GM23338 (cell line): Measurements from ENCODE around the gene PTH1R. TPM values are rescaled to one million over a fixed set of nuclear protein-coding genes. Genes with fewer than 3 reads are reported as not detected.

Experiments used
- ATAC-seq: fragments of 200-7000 bp; cut with Tn5 transposase; 3 replicates; pipeline ENCODE4 v1.9.1; 2020
- DNase-seq: peaks from one replicate; pipeline ENCODE4 v3.0.0-alpha.2; 2015; ENCODE audit warnings: low spot score
- H2AFZ ChIP-seq: fragments of 200-600 bp; sonication (generic); 2 replicates; pipeline ENCODE4 v1.8.0; 2016; ENCODE audit warnings: antibody characterized with exemption, mild to moderate bottlenecking, moderate library complexity
- H3F3A ChIP-seq: fragments of 200-600 bp; sonication (generic); replicated peaks from 2 replicates; pipeline ENCODE4 v1.8.0; 2017; ENCODE audit warnings: antibody characterized with exemption, mixed run types, low read depth
- H3K27ac ChIP-seq: fragments of 200-600 bp; sonication (generic); 2 replicates; pipeline ENCODE4 v1.6.1; 2016; ENCODE audit warnings: low read depth
- H3K27me3 ChIP-seq: fragments of 200-600 bp; sonication (generic); 2 replicates; pipeline ENCODE4 v1.8.0; 2016; ENCODE audit warnings: mild to moderate bottlenecking, mixed run types, moderate library complexity; ENCODE audit not compliant: insufficient read depth
- H3K36me3 ChIP-seq: fragments of 200-600 bp; sonication (generic); 2 replicates; pipeline ENCODE4 v1.8.0; 2016; ENCODE audit warnings: mild to moderate bottlenecking; ENCODE audit not compliant: insufficient read depth
- H3K4me1 ChIP-seq: fragments of 200-600 bp; sonication (generic); 2 replicates; pipeline ENCODE4 v1.8.0; 2016; ENCODE audit warnings: mild to moderate bottlenecking, moderate library complexity; ENCODE audit not compliant: insufficient read depth
- H3K4me2 ChIP-seq: fragments of 200-600 bp; sonication (generic); 2 replicates; pipeline ENCODE4 v1.7.1; 2017; ENCODE audit warnings: mixed run types
- H3K4me3 ChIP-seq: fragments of 200-600 bp; sonication (generic); 2 replicates; pipeline ENCODE4 v1.6.1; 2016; ENCODE audit warnings: mixed run types
- H3K79me2 ChIP-seq: fragments of 200-600 bp; sonication (generic); replicated peaks from 2 replicates; pipeline ENCODE4 v1.8.0; 2017; ENCODE audit warnings: mild to moderate bottlenecking; ENCODE audit not compliant: insufficient read depth
- H3K9me2 ChIP-seq: fragments of 200-600 bp; sonication (generic); 2 replicates; pipeline ENCODE4 v1.8.0; 2017; ENCODE audit not compliant: insufficient read depth
- H4K20me1 ChIP-seq: fragments of 200-600 bp; sonication (generic); replicated peaks from 2 replicates; pipeline ENCODE4 v1.8.0; 2017; ENCODE audit warnings: mild to moderate bottlenecking; ENCODE audit not compliant: insufficient read depth
- H3K27ac Mint-ChIP-seq: 2 replicates; pipeline ENCODE4 v1.8.0; 2020; ENCODE audit warnings: inconsistent platforms, mild to moderate bottlenecking, moderate library complexity, mixed read lengths
- H3K27me3 Mint-ChIP-seq: 3 replicates; pipeline ENCODE4 v1.8.0; 2022; ENCODE audit warnings: low read depth, mild to moderate bottlenecking, moderate library complexity, mixed read lengths, inconsistent platforms; ENCODE audit not compliant: insufficient read depth, poor library complexity
- H3K36me3 Mint-ChIP-seq: 3 replicates; pipeline ENCODE4 v1.8.0; 2021; ENCODE audit warnings: low read depth, mild to moderate bottlenecking, inconsistent platforms, moderate library complexity, mixed read lengths
- H3K4me1 Mint-ChIP-seq: 3 replicates; pipeline ENCODE4 v1.8.0; 2020; ENCODE audit warnings: mild to moderate bottlenecking, inconsistent platforms, mixed read lengths
- H3K4me3 Mint-ChIP-seq: 3 replicates; pipeline ENCODE4 v1.8.0; 2021; ENCODE audit warnings: moderate library complexity, mild to moderate bottlenecking, inconsistent platforms, mixed read lengths
- H3K9me3 Mint-ChIP-seq: 3 replicates; pipeline ENCODE4 v1.8.0; 2020; ENCODE audit warnings: moderate library complexity, mild to moderate bottlenecking, inconsistent platforms, mixed read lengths
- CREB1 ChIP-seq: fragments of 250-450 bp; sonication (Bioruptor Pico); IDR thresholded peaks from 2 replicates; pipeline ENCODE4 v1.5.0; 2020; ENCODE audit warnings: low read depth, mild to moderate bottlenecking, moderate library complexity
- CTCF ChIP-seq, 2 experiments: fragments of 200-600 bp in 1 of 2; sonication (generic) in 1 of 2; conservative IDR thresholded peaks; 2 replicates each; pipeline versions ENCODE4 v1.5.1 to v1.6.1; 2016 to 2017; ENCODE audit warnings: antibody characterized with exemption in 2 of 2, low read depth in 2 of 2, mild to moderate bottlenecking in 2 of 2, moderate library complexity in 1 of 2
- ETS1 ChIP-seq: IDR thresholded peaks from 2 replicates; pipeline ENCODE4 v1.6.1; 2016; ENCODE audit warnings: antibody characterized with exemption
- EZH2 ChIP-seq: fragments of 200-600 bp; sonication (generic); IDR thresholded peaks from one replicate; pipeline ENCODE4 v1.8.0; 2017; ENCODE audit warnings: antibody characterized with exemption, mild to moderate bottlenecking, low read depth; ENCODE audit not compliant: unreplicated experiment
- EZH2phosphoT487 ChIP-seq: fragments of 200-600 bp; sonication (generic); IDR thresholded peaks from one replicate; pipeline ENCODE4 v1.8.1; 2018; ENCODE audit warnings: antibody characterized with exemption; ENCODE audit not compliant: unreplicated experiment
- JUNB ChIP-seq: IDR thresholded peaks from one replicate; pipeline ENCODE4 v1.6.1; 2016; ENCODE audit warnings: antibody characterized with exemption; ENCODE audit not compliant: unreplicated experiment
- NANOG ChIP-seq: IDR thresholded peaks from 2 replicates; pipeline ENCODE4 v1.6.1; 2016; ENCODE audit warnings: antibody characterized with exemption, borderline replicate concordance
- POLR2AphosphoS5 ChIP-seq: IDR thresholded peaks from 2 replicates; pipeline ENCODE4 v1.6.1; 2016; ENCODE audit warnings: antibody characterized with exemption, low read depth
- REST ChIP-seq: IDR thresholded peaks from one replicate; pipeline ENCODE4 v1.6.1; 2018; ENCODE audit warnings: antibody characterized with exemption; ENCODE audit not compliant: unreplicated experiment
- STAT1 ChIP-seq: IDR thresholded peaks from one replicate; pipeline ENCODE4 v1.6.1; 2016; ENCODE audit warnings: antibody characterized with exemption; ENCODE audit not compliant: unreplicated experiment
- ZNF114 ChIP-seq: fragments of 250-450 bp; sonication (Bioruptor Pico); IDR thresholded peaks from 2 replicates; pipeline ENCODE4 v1.5.0; 2020; ENCODE audit warnings: mild to moderate bottlenecking, moderate library complexity
- ZNF331 ChIP-seq: fragments of 250-450 bp; sonication (Bioruptor Pico); IDR thresholded peaks from 2 replicates; pipeline ENCODE4 v1.5.0; 2020; ENCODE audit warnings: low read depth, mild to moderate bottlenecking, moderate library complexity
- ZNF462 ChIP-seq: fragments of 250-450 bp; sonication (Bioruptor Pico); IDR thresholded peaks from 2 replicates; pipeline ENCODE4 v1.5.0; 2020; ENCODE audit warnings: mild to moderate bottlenecking, moderate library complexity
- polyA plus RNA-seq: library from polyadenylated mRNA; unstranded; fragments of >200 nt; fragmentation: Nextera tagmentation; extraction: Ambion mirVana; gene quantifications from 2 replicates; pipeline ENCODE4 v1.2.1, GENCODE V29; 2016
- total RNA-seq: library from RNA; depleted of rRNA; stranded (reverse); fragments of >200 nt; shearing (Covaris generic); gene quantifications from 2 replicates; pipeline ENCODE4 v1.2.3, GENCODE V29; 2014

Gene PTH1R
- total and polyA plus RNA-seq, 2 experiments from 2014 or later: 1.3 to 1.9 TPM

GRCh38 chr3:46890132-46890531 lies 12.6 kb downstream of the PTH1R start:
- Histone ChIP-seq H3K27ac (no peak overlapping the region), H4K20me1 (no peaks in the 10 kb centered on the region), H2AFZ (no peak overlapping the region), H3K36me3 (no peaks in the 10 kb centered on the region), H3K4me3 (no peak overlapping the region), H3K4me1 (peaks cover 28% of the 10 kb centered on the region), H3K9me2 (no peaks in the 10 kb centered on the region), H3F3A (no peaks in the 10 kb centered on the region), H3K27me3 (peaks cover 75% of the 10 kb centered on the region), H3K79me2 (no peaks in the 10 kb centered on the region), H3K4me2 (no peak overlapping the region)
- Mint-ChIP-seq H3K36me3 (no peaks in the 10 kb centered on the region), H3K27me3 (peaks cover 83% of the 10 kb centered on the region), H3K4me3 (no peak overlapping the region), H3K27ac (no peak overlapping the region), H3K4me1 (peaks cover 15% of the 10 kb centered on the region), H3K9me3 (no peaks in the 10 kb centered on the region)
- TF ChIP-seq ZNF331 (CRISPR knock-in tag) (no peak), POLR2AphosphoS5 (no peak), REST (no peak), EZH2phosphoT487 (no peak), JUNB (no peak), ZNF114 (CRISPR knock-in tag) (no peak), CREB1 (CRISPR knock-in tag) (no peak), EZH2 (no peak), ETS1 (no peak), ZNF462 (CRISPR knock-in tag) (no peak), CTCF (conservative IDR thresholded peaks at IDR 0.05; ENCODE audit: low read depth in 2 of 2) (no peak), NANOG (no peak), STAT1 (no peak)
- ATAC-seq (no peak), DNase-seq (no peak)
